ENCODE data around the gene CTNNAL1.

CTNNAL1 gene

GRCh38 chr9:109022873-109023272 is 9.6 kb upstream of the CTNNAL1 start:
- Histone ChIP-seq H3K27ac (ENCODE audit: low read length) (no peak overlapping the region), H3K4me3 (ENCODE audit: low read length) (no peak overlapping the region), H3K4me1 (ENCODE audit: insufficient read depth, low read length) (no peaks in the 10 kb centered on the region), H3K9ac (ENCODE audit: low read depth, low read length) (no peak overlapping the region), H3K27me3 (ENCODE audit: insufficient read depth, low read length) (no peaks in the 10 kb centered on the region), H3K9me3 (ENCODE audit: insufficient read depth, low read depth, low read length) (no peaks in the 10 kb centered on the region), H3K36me3 (ENCODE audit: insufficient read depth, low read depth, low read length) (peaks cover 46% of the 10 kb centered on the region)

GRCh38 chr9:109020581-109021511 is 7.5 kb upstream of the CTNNAL1 start:
- no peaks in the 10 kb centered on the region for H3K4me1 ChIP-seq (ENCODE audit: insufficient read depth, low read length)
- no peaks in the 10 kb centered on the region for H3K9me3 ChIP-seq (ENCODE audit: insufficient read depth, low read depth, low read length)
- no peak overlapping the region for H3K9ac ChIP-seq (ENCODE audit: low read depth, low read length)
- H3K36me3 ChIP-seq (ENCODE audit: insufficient read depth, low read depth, low read length), result peaks cover 44% of the 10 kb centered on the region
- no peaks in the 10 kb centered on the region for H3K27me3 ChIP-seq (ENCODE audit: insufficient read depth, low read length)
- no peak overlapping the region for H3K27ac ChIP-seq (ENCODE audit: low read length)
- no peak overlapping the region for H3K4me3 ChIP-seq (ENCODE audit: low read length)

GRCh38 chr9:109020113-109020512 is 6.8 kb upstream of the CTNNAL1 start:
- Histone ChIP-seq H3K9me3 (ENCODE audit: insufficient read depth, low read depth, low read length) (no peaks in the 10 kb centered on the region), H3K27ac (ENCODE audit: low read length) (no peak overlapping the region), H3K4me3 (ENCODE audit: low read length) (no peak overlapping the region), H3K9ac (ENCODE audit: low read depth, low read length) (no peak overlapping the region), H3K27me3 (ENCODE audit: insufficient read depth, low read length) (no peaks in the 10 kb centered on the region), H3K36me3 (ENCODE audit: insufficient read depth, low read depth, low read length) (peaks cover 40% of the 10 kb centered on the region), H3K4me1 (ENCODE audit: insufficient read depth, low read length) (no peaks in the 10 kb centered on the region)

GRCh38 chr9:109019420-109019819 is 6.1 kb upstream of the CTNNAL1 start:
- no peak overlapping the region for H3K9ac ChIP-seq (ENCODE audit: low read depth, low read length)
- no peaks in the 10 kb centered on the region for H3K27me3 ChIP-seq (ENCODE audit: insufficient read depth, low read length)
- H3K9me3 ChIP-seq (ENCODE audit: insufficient read depth, low read depth, low read length), result no peaks in the 10 kb centered on the region
- peaks cover 35% of the 10 kb centered on the region for H3K36me3 ChIP-seq (ENCODE audit: insufficient read depth, low read depth, low read length)
- no peak overlapping the region for H3K4me3 ChIP-seq (ENCODE audit: low read length)
- peaks cover 1% of the 10 kb centered on the region; the same call in 1 of the 2 replicates for H3K4me1 ChIP-seq (ENCODE audit: insufficient read depth, low read length)
- no peak overlapping the region for H3K27ac ChIP-seq (ENCODE audit: low read length)

GRCh38 chr9:109017493-109017892 is 4.2 kb upstream of the CTNNAL1 start:
- Histone ChIP-seq H3K36me3 (ENCODE audit: insufficient read depth, low read depth, low read length) (peaks cover 30% of the 10 kb centered on the region), H3K27me3 (ENCODE audit: insufficient read depth, low read length) (peaks cover under 1% of the 10 kb centered on the region; the same call in 1 of the 2 replicates), H3K4me1 (ENCODE audit: insufficient read depth, low read length) (peaks cover 6% of the 10 kb centered on the region), H3K9me3 (ENCODE audit: insufficient read depth, low read depth, low read length) (no peaks in the 10 kb centered on the region), H3K27ac (ENCODE audit: low read length) (no peak overlapping the region), H3K9ac (ENCODE audit: low read depth, low read length) (no peak overlapping the region), H3K4me3 (ENCODE audit: low read length) (no peak overlapping the region)

- peaks cover 5% of the 10 kb centered on the region for H3K27me3 ChIP-seq (ENCODE audit: insufficient read depth, low read length)
- H3K4me1 ChIP-seq (ENCODE audit: insufficient read depth, low read length), result peaks cover 6% of the 10 kb centered on the region
- no peak overlapping the region for H3K27ac ChIP-seq (ENCODE audit: low read length)
- H3K9me3 ChIP-seq (ENCODE audit: insufficient read depth, low read depth, low read length), result no peaks in the 10 kb centered on the region
- no peak overlapping the region for H3K9ac ChIP-seq (ENCODE audit: low read depth, low read length)
- H3K4me3 ChIP-seq (ENCODE audit: low read length), result no peak overlapping the region
- peaks cover 28% of the 10 kb centered on the region for H3K36me3 ChIP-seq (ENCODE audit: insufficient read depth, low read depth, low read length)
Observed at GRCh38 chr9:109017061-109017460, 3.8 kb upstream of the CTNNAL1 start.

GRCh38 chr9:109016132-109016531 is 2.8 kb upstream of the CTNNAL1 start:
- Histone ChIP-seq H3K36me3 (ENCODE audit: insufficient read depth, low read depth, low read length) (peaks cover 25% of the 10 kb centered on the region), H3K27me3 (ENCODE audit: insufficient read depth, low read length) (peaks cover 13% of the 10 kb centered on the region), H3K9ac (ENCODE audit: low read depth, low read length) (no peak overlapping the region), H3K27ac (ENCODE audit: low read length) (no peak overlapping the region), H3K4me1 (ENCODE audit: insufficient read depth, low read length) (peaks cover 12% of the 10 kb centered on the region), H3K9me3 (ENCODE audit: insufficient read depth, low read depth, low read length) (no peaks in the 10 kb centered on the region), H3K4me3 (ENCODE audit: low read length) (no peak overlapping the region)

GRCh38 chr9:109014608-109015280 is 1.4 kb upstream of the CTNNAL1 start:
- no peaks in the 10 kb centered on the region for H3K9me3 ChIP-seq (ENCODE audit: insufficient read depth, low read depth, low read length)
- H3K27ac ChIP-seq (ENCODE audit: low read length), result no peak overlapping the region
- no peak overlapping the region for H3K4me3 ChIP-seq (ENCODE audit: low read length)
- H3K36me3 ChIP-seq (ENCODE audit: insufficient read depth, low read depth, low read length), result peaks cover 14% of the 10 kb centered on the region
- H3K4me1 ChIP-seq (ENCODE audit: insufficient read depth, low read length), result peaks cover 12% of the 10 kb centered on the region
- H3K9ac ChIP-seq (ENCODE audit: low read depth, low read length), result no peak overlapping the region
- peaks cover 13% of the 10 kb centered on the region for H3K27me3 ChIP-seq (ENCODE audit: insufficient read depth, low read length)

GRCh38 chr9:109013679-109014607 is 644 bp upstream of the CTNNAL1 start:
- H3K27ac ChIP-seq (ENCODE audit: low read length), result no peak overlapping the region
- peaks cover 12% of the 10 kb centered on the region for H3K4me1 ChIP-seq (ENCODE audit: insufficient read depth, low read length)
- H3K9ac ChIP-seq (ENCODE audit: low read depth, low read length), result no peak overlapping the region

GRCh38 chr9:109012009-109012875 is 1.1 kb downstream of the CTNNAL1 start:
- H3K36me3 ChIP-seq (ENCODE audit: insufficient read depth, low read depth, low read length), result no peaks in the 10 kb centered on the region
- peaks cover 12% of the 10 kb centered on the region for H3K4me1 ChIP-seq (ENCODE audit: insufficient read depth, low read length)
- H3K9me3 ChIP-seq (ENCODE audit: insufficient read depth, low read depth, low read length), result no peaks in the 10 kb centered on the region
- peak overlapping the region; percentile 90 for H3K4me3 ChIP-seq (ENCODE audit: low read length)
- peak overlapping the region; percentile 78 for H3K9ac ChIP-seq (ENCODE audit: low read depth, low read length)
- H3K27ac ChIP-seq (ENCODE audit: low read length), result no peak overlapping the region
- peaks cover 13% of the 10 kb centered on the region for H3K27me3 ChIP-seq (ENCODE audit: insufficient read depth, low read length)

More at GRCh38 chr9:109013679-109014607, 644 bp upstream of the CTNNAL1 start:
- Histone ChIP-seq H3K4me3 (ENCODE audit: low read length) (peak overlapping the region; percentile 72), H3K27me3 (ENCODE audit: insufficient read depth, low read length) (peaks cover 13% of the 10 kb centered on the region), H3K9me3 (ENCODE audit: insufficient read depth, low read depth, low read length) (no peaks in the 10 kb centered on the region), H3K36me3 (ENCODE audit: insufficient read depth, low read depth, low read length) (peaks cover 6% of the 10 kb centered on the region; the same call in 1 of the 2 replicates)
